GM21576 (cell line): Measurements from ENCODE around the gene CSGALNACT2.
"Not testable (repeated sequence)": the region's sequence is repeated elsewhere in the genome, so short reads cannot be mapped to it uniquely, and the experiment has no call there.

ENCODE experiments used
- ATAC-seq: cut with Tn5 transposase; IDR thresholded peaks from one replicate; pipeline ENCODE4 v1.9.1; 2021; ENCODE audit warnings: mild to moderate bottlenecking, moderate library complexity; ENCODE audit not compliant: unreplicated experiment

CSGALNACT2 gene

DNA sequence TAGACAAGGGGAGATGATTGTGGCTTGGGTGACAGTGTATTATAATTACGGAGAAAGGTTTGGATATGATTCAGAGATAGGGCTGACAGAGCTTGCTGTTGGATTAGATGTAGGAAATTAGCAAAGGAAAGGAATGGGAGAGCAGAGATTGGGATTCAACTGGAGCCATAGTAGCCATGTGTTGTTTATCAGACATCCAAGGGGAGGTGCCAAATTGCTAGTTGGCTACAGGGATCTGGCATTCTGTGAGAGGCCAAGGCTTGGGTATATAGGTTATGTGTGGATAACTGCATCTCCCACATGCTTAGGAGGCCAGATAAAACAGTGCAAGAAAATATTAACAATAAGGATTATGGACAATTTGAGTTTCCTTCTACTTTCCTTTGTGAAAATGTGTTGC lies 34.9 kb downstream of the CSGALNACT2 start:
- no peak for ATAC-seq

DNA sequence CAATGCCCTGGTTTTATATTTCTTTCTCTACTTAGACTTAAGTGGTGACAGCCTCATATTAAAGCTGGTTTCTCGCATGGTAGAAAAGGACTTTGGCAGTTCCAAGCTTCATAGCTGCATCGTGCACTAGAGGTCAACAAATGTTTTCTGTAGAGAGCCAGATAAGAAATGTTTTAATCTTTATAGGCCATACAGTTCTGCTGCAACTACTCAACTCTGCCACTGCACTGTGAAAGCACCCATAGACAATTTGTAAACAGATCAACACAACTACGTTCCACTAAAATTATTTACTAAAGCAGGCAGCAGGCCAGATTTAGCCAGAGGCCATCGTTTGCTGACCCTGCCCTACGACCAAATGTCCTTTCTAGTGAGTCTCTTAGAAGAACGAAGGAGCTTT lies 36.7 kb downstream of the CSGALNACT2 start:
- ATAC-seq: no peak

DNA sequence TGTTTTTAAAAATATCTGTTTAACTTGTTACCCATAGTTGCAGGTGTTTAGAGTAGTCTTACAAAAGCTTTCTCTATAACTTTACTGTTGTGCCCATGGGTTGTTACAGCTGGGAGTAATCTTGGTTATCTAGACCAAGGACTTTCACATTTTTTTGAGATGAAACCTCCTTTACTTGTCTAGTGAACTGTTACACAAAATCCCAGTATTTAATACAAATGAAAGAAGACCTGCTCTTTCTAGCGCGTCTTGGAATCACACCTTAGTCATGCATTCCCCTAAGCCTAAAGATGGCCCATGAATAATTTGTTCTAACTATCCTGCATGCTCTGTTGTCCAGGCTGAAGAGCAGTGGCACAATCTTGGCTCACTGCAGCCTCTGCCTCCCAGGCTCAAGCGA lies 38.0 kb downstream of the CSGALNACT2 start:
- ATAC-seq: no peak

DNA sequence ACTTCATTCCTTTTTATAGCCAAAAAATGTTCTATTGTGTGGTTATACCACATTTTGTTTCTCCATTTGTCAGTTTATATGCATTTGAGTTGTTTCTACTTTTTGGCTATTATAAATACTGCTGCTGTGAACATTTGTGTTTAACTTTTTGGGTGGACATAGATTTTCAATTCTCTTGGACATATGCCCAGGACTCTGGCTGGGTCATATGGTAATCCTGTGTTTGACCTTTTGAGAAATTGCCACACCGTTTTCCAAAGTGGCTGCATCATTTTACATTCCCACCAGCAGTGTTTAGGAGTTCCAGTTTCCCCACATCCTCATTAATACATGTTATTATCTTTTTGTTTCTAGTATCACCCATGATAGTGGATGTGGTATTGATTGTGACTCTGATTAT lies 39.4 kb downstream of the CSGALNACT2 start:
- no peak for ATAC-seq

DNA sequence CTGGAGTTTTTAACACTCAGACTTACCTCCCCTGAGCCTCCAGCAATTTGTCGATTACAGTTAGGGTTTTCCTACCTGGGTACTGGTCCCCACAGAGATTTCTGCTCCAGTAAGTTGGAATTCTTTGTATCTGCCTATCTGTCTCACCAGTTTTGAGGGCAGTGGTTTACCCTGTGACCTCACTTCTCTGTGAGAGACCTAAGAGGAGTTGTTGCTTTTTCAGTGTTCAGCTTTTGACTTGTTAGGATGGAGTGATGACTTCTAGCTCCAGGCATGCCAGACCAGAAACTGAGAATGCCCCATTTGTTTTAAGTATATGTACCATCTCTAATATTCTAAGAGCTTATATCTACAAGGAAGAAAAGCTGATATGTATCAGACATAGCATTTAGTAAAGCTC lies 42.9 kb downstream of the CSGALNACT2 start:
- no peak for ATAC-seq

DNA sequence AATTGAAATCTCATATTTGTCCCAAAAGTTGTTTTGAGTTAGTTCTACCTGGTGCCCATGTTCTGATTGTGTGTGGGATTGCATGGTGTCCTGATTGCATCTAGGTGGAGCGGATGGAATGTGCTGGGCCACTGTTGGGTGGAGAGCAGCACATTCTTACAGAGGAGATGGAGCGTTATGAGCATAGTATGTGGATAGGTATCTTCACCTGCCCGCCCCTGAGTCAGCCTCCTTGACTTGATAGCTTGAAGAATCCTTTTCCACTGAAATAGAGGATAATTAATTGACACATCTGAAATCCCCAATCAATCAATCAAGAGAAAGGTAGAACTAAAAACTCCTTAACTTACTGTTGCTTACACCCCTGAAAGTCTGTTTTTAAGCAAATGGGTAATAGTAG lies 45.5 kb downstream of the CSGALNACT2 start:
- ATAC-seq: not testable (repeated sequence)

DNA sequence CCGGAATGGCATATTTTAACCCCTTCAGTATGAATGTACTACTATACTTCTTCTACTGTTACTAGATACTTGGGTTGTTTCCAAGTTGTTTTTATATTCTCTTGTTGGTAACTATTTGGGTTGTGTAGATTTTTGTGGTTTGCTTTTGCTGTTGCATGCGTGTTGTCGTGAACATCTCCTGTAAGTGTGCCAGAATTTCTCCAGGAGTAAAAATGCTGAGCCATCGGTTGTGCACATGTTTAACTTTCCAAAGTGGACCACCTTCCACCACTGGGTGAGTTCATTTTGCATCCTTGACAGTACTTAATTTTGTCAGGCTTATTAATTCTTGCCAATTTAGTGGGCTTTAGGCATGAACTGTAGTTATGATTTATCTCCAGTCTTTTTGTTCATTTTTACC lies 47.9 kb downstream of the CSGALNACT2 start:
- ATAC-seq: no peak

DNA sequence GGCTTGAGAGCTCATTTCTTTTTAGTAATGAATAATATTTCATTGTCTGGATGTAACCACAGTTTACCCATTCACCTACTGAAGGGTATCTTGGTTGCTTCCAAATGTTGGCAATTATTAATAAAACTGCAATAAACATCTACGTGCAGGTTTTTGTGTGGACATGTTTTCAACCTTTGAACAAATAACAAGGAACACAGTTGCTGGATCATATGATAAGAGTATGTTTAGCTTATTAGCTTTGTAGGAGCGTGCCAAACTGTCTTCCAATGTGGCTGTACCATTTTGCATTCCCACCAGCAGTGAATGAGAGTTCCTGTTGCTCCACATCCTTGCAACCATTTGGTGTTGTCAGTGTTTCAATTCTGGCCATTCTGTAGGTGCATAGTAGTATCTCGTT lies 49.0 kb downstream of the CSGALNACT2 start:
- no peak for ATAC-seq

DNA sequence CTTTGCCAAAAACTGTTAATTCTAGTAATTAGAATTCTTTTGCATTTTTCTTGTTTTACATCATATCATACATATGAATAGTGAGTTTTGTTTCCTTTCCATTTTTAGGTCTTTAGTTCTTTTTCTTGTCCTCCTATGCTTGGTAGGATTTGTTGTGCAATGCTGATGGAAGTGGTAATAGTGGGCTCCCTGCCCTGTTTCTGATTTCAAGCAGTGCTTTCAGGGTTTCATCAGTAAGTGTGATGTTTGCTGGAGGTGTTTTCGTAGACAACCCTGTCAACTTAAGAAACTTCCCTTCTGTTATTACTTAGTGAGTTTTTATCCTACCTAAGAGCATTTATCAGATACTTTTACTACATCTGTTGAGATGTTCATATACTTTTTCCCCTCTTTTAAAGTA lies 50.5 kb downstream of the CSGALNACT2 start:
- no peak for ATAC-seq

DNA sequence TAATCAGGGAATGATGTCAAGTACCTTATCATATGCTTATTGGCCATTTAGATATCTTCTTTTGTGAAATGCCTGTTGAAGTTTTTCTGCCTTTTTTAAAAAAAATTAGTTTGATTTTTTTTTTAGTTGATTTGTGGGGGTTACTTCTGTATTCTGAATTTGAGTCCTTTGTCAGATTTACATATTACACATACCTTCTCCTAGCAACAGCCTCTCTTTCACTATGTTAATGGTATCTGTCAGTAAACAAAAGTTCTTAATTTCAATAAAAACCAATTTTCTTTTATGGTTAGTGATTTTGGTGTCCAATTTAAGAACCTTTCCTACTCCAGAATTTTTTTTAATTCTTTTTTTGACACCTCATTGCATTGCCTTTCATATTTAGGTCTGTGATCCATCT lies 52.0 kb downstream of the CSGALNACT2 start:
- ATAC-seq: no peak

DNA sequence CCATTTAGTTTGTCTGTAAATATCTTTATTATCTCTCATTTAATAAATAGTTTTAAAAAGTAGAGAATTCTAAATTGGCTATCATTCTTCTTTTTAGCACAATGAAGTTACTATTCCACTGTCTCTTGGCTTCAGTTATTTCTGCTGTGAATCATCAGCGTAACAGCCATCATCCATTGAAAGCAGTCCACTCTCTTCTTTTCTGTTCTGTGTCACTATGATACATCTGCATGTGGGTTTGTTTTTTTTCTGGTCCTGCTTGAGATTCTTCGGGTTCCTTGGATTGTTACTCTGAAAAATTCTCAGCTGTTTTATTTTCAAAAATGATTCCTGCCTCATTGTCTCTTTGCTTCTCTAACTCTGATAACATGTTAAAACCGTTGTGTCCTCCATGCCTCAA lies 52.5 kb downstream of the CSGALNACT2 start:
- ATAC-seq: no peak

DNA sequence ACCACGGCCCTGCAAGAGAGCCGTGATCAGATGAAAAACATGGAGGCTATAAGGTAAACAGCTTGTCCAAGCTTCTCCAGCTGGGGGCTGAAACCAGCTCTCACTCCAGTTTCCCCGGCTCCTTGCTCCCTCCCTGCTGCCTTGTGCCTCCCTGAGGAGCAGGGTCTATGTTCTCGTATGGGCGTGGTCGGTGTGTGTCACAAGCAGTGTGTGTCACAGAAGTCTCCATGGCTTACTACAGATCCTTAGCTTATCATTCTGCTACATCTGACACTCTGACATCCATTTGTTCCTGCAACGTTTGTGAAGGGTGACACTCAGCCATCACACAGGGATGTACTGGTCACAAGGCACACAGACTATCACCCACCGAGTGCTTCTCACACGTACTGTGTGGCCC lies 54.6 kb downstream of the CSGALNACT2 start:
- no peak for ATAC-seq

DNA sequence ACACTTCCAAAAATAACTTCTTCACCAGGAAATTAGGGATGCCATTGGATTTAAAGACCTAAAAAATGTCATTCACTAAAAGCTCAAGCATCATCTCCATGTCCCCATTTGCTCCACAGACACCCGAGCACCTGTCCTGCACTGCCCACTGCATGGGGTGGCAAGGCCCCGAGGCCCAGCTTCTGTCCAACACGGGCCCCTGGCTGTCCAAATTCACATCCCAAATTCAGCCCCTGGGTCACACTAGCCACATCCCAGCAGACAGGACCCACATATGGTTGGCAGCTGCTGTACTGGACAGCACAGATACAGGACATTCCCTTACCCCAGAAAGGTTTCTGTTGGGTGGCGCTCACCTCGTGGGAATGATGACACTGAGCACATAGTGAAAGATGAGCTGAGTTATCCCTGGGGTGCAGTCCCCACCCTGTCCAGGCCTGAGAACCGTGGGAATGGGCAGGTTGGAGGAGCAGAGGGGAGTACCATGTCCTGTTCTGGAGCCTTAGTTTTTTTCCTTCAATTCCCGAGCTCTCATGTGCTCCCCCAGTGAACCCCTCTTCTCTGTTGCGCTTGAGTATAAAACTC lies 55.3 kb downstream of the CSGALNACT2 start:
- ATAC-seq: no peak

DNA sequence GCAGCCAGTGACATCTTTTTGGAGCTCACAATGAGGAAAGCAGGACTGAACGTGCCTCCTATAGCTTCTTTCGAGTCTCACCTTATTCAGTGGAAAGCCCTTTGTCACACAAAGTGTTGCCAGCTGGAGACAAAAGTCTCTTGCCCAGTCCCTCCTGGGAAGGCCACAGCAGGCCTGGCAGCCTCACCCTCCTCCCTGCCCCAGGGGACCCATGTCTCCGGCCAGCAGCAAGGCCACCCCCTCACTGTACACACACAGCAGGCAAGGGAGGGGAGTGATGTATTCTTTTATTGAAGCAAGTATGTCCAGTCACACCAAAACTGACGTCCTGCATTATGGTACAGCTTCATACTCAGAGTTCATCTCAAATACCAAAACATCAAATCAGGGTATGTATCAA lies 56.0 kb downstream of the CSGALNACT2 start:
- ATAC-seq: no peak

DNA sequence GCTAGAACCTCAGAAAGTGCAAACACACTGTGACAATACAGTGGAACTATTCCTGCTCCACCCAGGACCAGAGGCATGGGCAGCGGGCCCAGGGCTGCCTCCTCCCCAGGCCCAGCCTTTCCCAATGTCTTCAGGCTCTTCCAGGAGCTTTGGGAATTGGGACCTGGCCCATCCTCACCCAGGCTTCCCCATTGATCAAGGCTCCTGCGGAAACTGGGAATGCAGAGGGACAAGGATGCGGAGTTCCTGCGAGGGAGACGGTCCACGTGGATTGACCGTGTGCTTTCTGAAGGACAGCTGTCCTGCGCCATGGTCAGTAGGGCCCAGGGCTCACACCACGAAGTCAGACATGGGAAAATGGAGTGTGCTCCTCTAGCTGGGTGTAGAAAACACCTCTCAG lies 56.6 kb downstream of the CSGALNACT2 start:
- ATAC-seq: no peak

DNA sequence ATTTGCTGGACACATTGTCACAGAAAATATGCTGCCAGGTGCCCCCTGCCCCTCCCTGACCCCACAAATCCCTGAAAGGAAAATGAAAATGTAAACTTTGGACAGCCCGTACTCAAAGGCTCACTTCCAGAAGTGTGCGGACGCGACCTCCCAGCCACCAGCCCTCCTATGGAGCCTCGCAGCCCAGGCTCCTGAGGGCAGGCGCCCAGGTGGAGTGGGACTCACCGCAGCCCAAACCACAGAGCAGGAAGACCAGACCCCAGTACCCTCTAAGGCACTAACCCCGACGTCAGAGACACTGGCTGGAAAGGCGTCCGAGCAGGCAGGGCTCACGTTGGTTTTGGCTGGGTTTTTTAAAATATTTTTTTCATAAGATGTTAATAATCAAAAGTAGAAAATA lies 57.3 kb downstream of the CSGALNACT2 start:
- ATAC-seq: no peak

DNA sequence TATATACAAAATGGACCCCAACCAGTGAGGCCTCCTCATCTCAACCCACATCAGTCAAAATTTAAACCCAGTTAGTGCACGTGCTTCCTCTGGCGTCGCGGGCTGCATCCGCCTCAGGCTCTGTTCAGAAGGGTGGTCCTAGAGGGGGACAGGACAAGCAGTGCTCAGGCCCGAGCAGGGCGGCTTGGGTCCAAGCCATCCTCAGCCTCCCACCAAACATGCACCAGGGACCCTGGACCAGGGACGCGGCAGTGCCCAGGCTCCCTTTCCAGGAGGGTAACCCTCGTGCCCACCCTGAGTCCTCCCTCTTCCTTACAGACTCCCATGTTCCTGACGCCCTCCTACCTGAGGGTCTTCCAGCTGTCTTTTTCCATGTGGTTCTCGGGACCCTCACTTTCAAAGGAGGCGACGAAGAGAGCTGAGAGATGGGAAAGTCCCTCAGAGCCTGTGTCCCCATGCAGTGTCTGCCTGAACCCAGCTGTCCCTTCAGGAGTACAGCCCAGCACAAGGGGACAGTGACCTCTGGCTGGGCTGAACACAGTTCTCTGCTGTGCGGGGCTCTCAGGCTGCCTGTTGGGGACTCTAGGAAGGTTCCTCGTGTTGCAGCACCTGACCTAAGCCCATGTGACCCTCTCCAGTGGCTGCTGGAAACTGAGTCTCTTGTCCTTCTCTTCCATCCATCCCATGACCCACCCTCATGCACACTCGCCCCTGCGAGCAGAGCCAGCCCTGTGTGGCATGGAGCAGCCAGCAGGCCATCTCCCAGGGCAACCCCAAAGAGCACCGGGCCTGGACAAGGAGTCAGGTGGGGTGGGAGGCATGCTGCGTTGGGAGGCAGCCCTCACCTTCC lies 58.1 kb downstream of the CSGALNACT2 start:
- no peak for ATAC-seq

DNA sequence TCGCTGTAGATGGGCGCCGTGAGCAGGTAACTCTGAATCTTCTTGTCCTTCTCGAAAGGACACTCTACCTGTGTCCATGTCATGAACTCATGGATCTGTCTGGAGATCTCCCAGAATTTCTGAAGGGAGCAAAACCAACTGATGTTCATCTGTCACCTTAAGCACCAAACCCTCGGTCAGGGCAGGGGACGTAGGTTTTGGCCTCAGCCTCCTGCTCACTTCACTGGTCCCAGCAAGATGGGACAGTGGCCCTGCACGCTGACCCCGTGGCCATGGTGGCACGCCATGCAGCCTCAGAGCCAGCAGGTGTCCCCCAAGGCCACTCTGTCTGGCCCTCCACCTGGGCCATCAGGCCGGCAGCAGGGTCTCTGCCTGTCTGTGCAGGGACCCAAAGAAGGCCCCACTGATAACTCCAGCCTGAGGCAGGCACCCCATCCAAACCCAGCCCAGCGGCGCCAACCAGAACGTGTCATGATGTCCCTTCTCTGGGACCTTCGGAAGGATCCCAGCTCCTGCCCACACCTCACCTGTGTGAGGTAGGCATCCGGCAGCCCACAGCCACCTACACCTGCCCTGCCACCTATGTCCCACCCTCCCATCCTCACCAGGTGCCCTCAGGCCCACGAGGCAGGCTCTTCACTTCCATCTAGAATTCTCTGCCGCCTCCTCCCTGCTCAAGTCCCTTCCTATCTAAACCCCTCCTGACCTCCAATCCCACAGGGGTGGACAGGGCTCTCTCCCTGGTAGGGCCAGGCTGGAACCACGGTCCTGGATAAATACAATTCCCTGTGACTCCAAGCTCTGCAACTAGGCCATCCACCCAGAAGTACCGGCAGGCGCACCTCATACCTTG lies 59.0 kb downstream of the CSGALNACT2 start:
- ATAC-seq: no peak

DNA sequence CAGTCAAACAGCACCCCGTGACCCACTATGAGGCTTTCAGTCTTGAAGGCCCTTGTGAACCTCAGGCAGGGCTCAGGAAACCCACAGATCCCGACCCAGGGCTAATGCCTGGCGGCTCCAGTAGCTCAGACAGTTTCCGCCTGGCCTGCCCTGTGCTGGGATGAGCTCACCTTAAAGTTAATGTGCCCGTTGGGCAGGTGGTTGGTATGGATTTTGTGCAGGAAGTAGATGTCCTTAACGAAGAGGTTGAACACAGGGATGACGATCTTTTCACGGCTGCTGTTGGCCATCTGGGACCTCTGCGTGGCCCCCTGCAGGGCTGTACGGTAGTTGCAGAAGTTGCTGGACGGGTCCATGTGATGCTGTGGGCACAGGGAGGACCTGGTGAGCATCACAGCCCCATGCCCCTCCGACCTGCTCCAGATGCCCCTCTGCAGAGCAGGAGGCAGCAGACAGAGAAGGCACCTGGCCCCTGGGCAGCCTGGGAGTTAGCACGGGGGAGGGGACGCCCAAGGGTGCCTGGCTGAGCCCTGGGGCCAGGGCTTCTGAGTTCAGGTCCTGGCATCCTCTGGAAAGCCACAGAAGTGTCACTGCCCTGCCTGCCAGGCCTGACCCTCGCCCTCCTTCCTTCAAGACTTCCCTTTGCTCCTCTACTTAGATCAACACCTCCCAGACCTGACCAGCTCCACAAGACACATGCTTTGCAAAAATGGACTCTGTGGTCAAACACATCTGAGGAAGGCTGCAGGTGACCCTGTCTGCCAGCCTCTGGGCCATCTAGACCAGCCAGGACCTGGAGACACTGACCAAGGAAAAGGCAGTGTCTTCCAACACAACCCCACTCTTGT lies 59.8 kb downstream of the CSGALNACT2 start:
- no peak for ATAC-seq

DNA sequence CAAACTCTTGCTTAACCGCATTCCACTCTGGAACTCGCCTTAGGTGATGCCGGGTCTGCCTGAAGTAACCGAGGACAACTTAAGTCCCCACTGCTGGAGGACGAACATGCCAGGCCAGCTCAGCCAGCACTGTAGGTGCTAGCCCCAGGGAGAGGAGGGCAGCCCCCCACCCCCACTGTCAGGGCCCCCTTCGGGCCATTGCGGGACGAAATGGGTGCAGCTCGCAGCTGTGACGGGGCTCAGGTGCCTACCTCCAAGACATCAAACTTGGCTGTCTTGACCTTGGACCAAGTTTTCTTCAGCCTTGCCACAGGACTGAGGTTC lies 60.4 kb downstream of the CSGALNACT2 start:
- no peak for ATAC-seq

DNA sequence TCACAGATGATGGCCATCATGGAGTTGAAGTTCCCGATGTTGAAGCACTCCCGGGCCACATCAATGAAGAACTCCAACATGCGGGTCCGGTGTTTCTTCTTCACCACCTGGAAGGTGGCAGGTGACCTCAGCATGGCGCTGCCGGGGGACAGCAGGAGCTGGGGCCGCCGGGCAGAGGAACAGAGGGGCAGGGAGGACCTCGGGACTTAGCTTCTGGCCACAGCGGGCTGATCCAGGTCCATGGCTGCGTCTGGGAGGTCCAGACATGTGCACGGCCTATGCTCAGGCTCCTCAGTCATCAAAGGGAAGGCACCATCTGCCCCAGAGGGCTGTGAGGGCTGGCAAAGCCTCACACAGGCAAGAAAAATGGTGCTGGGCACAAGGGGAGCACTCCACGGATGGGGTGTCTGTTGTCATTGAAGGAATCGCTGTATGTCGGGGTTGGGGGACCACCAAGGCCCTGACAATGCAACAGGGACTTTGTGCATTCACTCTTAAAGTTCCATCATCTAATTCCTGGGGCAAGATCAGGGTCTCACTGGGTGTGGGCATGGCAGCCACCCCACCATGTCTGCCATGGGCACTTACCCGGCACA lies 60.9 kb downstream of the CSGALNACT2 start:
- no peak for ATAC-seq
